Ramos (cell line): ENCODE data around the gene MCAT.
"Not testable (repeated sequence)": the region's sequence is repeated elsewhere in the genome, so short reads cannot be mapped to it uniquely, and the experiment has no call there.

ENCODE experiments used
- in situ Hi-C: fragments of 300-500 bp; cut with MboI; formaldehyde crosslinking; loops from one replicate; pipeline ENCODE4 v1.14.3; 2022; ENCODE audit warnings: low sequenced_read_pairs; ENCODE audit not compliant: unreplicated experiment

The MCAT gene

GRCh38 chr22:43128928-43129424, 14.2 kb downstream of the MCAT start:
- in situ Hi-C loops: no loop called here

GRCh38 chr22:43128116-43128515, 15.1 kb downstream of the MCAT start:
- in situ Hi-C loops: no loop called here

GRCh38 chr22:43127166-43127908, 15.9 kb downstream of the MCAT start:
- in situ Hi-C loops: no loop called here

- in situ Hi-C loops: no loop called here
Measured at GRCh38 chr22:43126501-43127165, 16.6 kb downstream of the MCAT start.

GRCh38 chr22:43118953-43119458, 24.2 kb downstream of the MCAT start:
- in situ Hi-C loops: no loop called here

- in situ Hi-C loops: no loop called here
Measured at GRCh38 chr22:43118024-43118849, 25.0 kb downstream of the MCAT start.

- in situ Hi-C loops: no loop called here
Measured at GRCh38 chr22:43116932-43117331, 26.3 kb downstream of the MCAT start.

- in situ Hi-C loops: loop anchor here (5.0 kb wide), 1 partner anchor 573 kb away; no protein-coding TSS in a partner anchor
Measured at GRCh38 chr22:43114958-43115357, 28.2 kb downstream of the MCAT start.

- in situ Hi-C loops: loop anchor here (5.0 kb wide), 1 partner anchor 571 kb away; no protein-coding TSS in a partner anchor
Measured at GRCh38 chr22:43113526-43114251, 29.5 kb downstream of the MCAT start.

- in situ Hi-C loops: loop anchor here (5.0 kb wide), 1 partner anchor 569 kb away; no protein-coding TSS in a partner anchor
Measured at GRCh38 chr22:43110927-43111623, 32.1 kb downstream of the MCAT start.

GRCh38 chr22:43110444-43110926, 32.7 kb downstream of the MCAT start, which contains the start of gene BIK:
BIK (plus strand) TSS chr22:43110750; CDS start chr22:43124023, 13,273 bp downstream.
- in situ Hi-C loops: loop anchor here (5.0 kb wide), 1 partner anchor 568 kb away; no protein-coding TSS in a partner anchor

GRCh38 chr22:43109921-43110443, 33.2 kb downstream of the MCAT start:
- in situ Hi-C loops: loop anchor here (5.0 kb wide), 1 partner anchor 568 kb away; no protein-coding TSS in a partner anchor

- in situ Hi-C loops: no loop called here
Measured at GRCh38 chr22:43109511-43109910, 33.7 kb downstream of the MCAT start.

- in situ Hi-C loops: no loop called here
Measured at GRCh38 chr22:43106302-43106701, 36.9 kb downstream of the MCAT start.

- in situ Hi-C loops: not testable (repeated sequence)
Measured at GRCh38 chr22:43104950-43105349, 38.2 kb downstream of the MCAT start.

- in situ Hi-C loops: not testable (repeated sequence)
Measured at GRCh38 chr22:43104056-43104625, 39.1 kb downstream of the MCAT start.

- in situ Hi-C loops: no loop called here
Measured at GRCh38 chr22:43101306-43101705, 41.9 kb downstream of the MCAT start.

- in situ Hi-C loops: no loop called here
Measured at GRCh38 chr22:43100225-43100624, 43.0 kb downstream of the MCAT start.
